ENCODE data around the gene KDM5B.

GRCh38 chr1:202848191-202848542 lies 39.9 kb upstream of the KDM5B start:
- TF ChIP-seq EP300 (IDR thresholded peaks at IDR 0.05), result no peak
- TF ChIP-seq, protein P1, sequence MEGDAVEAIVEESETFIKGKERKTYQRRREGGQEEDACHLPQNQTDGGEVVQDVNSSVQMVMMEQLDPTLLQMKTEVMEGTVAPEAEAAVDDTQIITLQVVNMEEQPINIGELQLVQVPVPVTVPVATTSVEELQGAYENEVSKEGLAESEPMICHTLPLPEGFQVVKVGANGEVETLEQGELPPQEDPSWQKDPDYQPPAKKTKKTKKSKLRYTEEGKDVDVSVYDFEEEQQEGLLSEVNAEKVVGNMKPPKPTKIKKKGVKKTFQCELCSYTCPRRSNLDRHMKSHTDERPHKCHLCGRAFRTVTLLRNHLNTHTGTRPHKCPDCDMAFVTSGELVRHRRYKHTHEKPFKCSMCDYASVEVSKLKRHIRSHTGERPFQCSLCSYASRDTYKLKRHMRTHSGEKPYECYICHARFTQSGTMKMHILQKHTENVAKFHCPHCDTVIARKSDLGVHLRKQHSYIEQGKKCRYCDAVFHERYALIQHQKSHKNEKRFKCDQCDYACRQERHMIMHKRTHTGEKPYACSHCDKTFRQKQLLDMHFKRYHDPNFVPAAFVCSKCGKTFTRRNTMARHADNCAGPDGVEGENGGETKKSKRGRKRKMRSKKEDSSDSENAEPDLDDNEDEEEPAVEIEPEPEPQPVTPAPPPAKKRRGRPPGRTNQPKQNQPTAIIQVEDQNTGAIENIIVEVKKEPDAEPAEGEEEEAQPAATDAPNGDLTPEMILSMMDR (IDR thresholded peaks at IDR 0.05), result no peak

Data from ovary (tissue), 3 donors.